B cell (primary cell): ENCODE measurements around the gene PIP4K2C.

Source experiments
- EZH2 ChIP-seq: IDR thresholded peaks from 2 replicates; pipeline ENCODE4 v1.6.1; 2012; ENCODE audit warnings: borderline replicate concordance, low read depth, mild to moderate bottlenecking, moderate library complexity, low read length; ENCODE audit not compliant: insufficient read depth, poor library complexity, severe bottlenecking
- TF ChIP-seq, protein P1 (sequence below): fragments of 200-600 bp; IDR thresholded peaks from one replicate; pipeline ENCODE4 v1.8.0; 2022; ENCODE audit warnings: antibody characterized with exemption, mild to moderate bottlenecking

GRCh38 chr12:57610554-57611107, 19.6 kb downstream of the PIP4K2C start:
- TF ChIP-seq, protein P1, sequence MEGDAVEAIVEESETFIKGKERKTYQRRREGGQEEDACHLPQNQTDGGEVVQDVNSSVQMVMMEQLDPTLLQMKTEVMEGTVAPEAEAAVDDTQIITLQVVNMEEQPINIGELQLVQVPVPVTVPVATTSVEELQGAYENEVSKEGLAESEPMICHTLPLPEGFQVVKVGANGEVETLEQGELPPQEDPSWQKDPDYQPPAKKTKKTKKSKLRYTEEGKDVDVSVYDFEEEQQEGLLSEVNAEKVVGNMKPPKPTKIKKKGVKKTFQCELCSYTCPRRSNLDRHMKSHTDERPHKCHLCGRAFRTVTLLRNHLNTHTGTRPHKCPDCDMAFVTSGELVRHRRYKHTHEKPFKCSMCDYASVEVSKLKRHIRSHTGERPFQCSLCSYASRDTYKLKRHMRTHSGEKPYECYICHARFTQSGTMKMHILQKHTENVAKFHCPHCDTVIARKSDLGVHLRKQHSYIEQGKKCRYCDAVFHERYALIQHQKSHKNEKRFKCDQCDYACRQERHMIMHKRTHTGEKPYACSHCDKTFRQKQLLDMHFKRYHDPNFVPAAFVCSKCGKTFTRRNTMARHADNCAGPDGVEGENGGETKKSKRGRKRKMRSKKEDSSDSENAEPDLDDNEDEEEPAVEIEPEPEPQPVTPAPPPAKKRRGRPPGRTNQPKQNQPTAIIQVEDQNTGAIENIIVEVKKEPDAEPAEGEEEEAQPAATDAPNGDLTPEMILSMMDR = no peak
- no peak for TF ChIP-seq EZH2
